T follicular helper cell (primary cell): ENCODE data around the gene EXOC7.
"Not testable (repeated sequence)": the region's sequence is repeated elsewhere in the genome, so short reads cannot be mapped to it uniquely, and the experiment has no call there.

Source experiments
- DNase-seq: peaks from one replicate; pipeline ENCODE4 v3.0.0-alpha.2; 2020; ENCODE audit warnings: low read depth

Gene EXOC7

DNA sequence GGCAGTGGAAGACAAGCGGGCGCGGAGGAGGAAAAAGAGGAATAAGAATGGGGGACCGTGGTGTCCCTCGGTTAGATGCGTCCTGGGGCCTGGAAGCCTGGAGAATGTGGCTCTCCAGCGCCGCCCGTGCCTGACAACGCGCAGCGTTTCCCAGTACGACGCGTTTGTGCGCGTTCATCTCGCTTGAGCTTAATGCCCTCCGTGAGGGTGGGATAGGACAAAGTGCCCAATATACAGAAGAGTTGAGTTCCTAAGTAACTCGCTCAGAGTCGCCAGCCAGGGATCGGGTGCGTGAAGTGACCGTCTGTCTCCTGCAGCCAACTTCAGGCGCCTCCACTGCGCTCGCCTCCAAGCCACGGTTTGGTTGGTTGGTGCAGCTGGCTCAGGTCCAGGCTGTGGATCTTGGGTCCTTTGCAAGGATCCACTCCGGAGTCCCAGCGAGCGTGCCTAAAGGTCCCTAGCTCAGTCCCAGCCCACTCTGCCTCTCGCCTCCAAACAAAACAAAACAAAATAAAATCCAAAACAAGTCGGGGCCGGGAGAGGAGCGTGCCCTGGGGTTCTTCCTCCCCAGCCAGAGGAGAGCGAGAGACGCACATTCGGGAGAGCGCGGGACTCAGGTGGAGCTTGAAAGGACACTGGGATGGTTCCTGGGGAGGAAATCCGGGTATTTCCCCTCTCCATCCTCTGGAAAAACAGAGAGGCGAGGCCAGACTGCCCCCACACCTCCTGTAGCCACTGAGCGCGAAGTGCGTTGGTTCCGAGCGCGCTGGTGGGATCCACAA, 28.0 kb downstream of the EXOC7 start:
- DNase-seq = no peak

DNA sequence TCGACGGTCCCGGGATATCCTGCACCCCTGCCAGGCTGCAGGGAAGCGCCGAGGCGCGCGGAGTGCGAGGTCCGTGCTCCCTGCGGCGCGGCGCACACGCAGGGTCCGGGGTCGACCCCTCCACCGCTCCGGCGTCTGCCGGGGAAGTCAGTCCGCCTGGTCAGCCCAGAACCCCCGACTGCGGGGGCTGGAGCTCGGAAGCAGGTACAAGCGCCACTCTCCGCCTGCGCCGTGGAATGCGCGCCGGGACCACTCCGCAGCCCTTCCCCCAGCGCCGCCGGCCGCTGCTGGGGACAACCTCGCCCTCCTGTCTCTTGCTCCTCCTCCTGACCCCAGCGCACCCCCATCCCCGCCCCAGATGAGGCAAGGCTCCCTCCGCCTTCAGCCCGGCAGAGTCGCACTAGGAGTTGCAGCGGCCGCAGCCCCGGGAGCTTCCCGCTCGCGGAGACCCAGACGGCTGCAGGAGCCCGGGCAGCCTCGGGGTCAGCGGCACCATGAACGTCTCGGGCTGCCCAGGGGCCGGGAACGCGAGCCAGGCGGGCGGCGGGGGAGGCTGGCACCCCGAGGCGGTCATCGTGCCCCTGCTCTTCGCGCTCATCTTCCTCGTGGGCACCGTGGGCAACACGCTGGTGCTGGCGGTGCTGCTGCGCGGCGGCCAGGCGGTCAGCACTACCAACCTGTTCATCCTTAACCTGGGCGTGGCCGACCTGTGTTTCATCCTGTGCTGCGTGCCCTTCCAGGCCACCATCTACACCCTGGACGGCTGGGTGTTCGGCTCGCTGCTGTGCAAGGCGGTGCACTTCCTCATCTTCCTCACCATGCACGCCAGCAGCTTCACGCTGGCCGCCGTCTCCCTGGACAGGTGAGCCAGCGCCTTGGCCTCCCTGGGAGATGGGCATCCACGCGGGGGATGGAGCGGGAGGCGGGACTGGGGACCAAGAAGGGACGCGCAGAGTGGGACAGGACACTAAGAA, 28.9 kb downstream of the EXOC7 start, which contains the start of gene GALR2:
TSS of gene GALR2 (plus strand) at position 392 of the 974 bp plus-strand sequence. CDS start at position 495, 103 bp downstream.
- no peak for DNase-seq

DNA sequence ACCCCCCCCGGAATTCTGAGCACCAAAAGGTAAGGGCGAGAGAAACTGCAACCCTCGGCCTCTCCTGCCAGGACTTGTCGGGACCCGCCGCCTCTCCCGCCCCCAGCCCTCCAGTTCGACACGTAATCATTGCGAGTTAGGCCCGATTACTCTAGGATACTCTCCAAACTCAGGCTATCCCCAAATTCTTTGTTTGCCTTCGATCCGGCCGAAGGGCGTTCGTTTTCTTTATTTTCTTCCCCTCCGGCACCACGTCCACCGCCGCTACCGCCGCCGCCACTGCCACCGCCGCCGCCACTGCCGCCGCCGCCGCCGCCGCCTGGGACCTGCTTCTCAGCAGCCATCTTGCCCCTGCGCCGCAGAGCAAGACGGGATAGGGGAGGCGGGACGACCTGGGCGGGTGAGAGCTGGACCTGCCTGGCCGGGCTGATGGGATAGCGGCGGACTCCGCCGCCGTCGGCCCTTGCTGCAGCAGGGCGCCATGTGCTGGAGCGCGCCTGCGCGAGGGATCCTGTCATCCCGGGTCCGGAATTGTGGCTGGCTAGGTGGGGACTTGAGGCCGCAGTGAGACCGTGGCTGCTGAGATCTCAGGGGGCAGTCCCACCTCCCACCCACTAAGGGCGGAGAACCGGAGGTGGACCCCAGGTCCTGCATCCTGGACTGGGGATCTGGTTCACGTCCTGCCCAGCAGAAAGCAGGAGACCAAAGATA, 31.3 kb downstream of the EXOC7 start, which contains the start of gene SRP68:
TSS of gene SRP68 (minus strand) at position 370 of the 711 bp plus-strand sequence. CDS start at position 344, 26 bp downstream.
- peak; percentile 65 for DNase-seq

DNA sequence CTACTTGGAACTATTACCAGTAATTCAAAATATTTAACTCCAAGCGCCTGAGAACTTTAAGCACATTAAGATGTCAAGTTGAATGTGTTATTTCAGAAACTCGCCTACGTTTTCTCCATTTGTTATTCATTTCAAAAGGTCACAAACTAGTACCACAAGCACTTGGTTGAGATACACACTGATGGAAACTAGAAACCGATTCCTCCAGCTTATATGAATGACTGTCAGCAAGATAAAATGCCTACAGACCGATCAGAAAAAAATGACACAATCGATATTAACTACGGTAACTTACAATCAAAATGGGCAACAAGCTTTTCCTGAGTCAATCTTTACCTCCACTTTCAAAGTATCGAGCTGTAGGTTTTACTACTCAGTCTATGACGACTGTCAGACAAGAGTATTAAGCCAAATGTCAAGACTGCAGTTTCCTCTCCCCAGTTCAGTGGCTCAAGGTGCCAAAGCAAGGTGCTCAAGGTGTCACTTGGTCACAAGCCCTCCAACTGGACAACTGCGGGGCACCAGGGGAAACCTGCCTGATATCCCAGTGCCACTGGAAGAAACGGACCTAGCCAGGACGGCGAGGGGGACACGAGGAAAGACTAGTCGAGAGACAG, 31.9 kb downstream of the EXOC7 start:
- no peak for DNase-seq

DNA sequence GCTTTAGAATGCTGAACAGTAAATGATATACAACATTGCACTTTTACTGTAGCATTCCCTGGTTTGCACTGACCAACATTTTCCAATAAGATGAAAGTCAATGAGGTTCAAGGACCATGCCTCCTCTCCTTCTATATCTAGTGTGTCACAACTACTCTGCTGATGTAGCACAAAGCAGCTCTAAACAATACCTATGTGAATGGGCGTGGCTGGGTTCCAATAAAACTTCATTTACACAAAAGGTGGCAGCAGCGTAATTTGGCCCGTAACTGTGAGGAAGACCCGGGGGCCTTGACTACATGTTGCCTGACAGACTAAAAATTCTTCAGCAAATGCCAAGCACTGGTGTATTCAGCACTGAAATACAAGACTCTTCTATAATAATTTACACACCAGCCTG, 37.8 kb downstream of the EXOC7 start:
- no peak for DNase-seq

DNA sequence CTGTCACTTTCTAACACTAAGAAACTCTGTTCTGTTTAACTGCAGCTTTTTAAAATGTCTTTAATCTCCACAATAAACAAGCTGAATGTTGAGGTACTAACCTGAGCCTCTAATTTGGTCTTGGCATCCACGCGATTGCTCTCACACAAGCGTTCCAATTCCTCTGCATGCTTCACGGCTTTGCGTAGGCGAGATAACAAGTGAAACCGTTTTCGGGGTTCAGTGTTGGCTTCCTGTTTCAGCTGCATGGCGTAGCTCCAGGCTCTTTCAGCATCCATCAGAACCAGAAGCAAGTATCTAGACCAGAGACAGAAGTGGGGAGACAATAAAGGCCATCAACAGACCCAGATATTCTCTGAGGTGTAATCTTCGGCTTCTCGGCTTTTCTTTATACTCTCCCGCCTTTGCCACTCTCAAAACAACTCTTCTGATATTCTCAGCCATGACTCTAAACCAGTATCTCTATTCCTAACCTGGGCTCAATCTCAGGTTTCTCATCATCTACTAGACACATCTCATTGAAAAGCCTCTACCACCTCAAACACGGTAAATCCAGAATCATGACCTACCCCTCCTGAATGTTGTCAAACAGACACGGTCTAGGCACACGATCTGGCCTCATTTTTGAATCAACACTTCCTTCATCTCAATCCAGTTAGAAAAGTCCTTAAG, 39.6 kb downstream of the EXOC7 start:
- DNase-seq = no peak

DNA sequence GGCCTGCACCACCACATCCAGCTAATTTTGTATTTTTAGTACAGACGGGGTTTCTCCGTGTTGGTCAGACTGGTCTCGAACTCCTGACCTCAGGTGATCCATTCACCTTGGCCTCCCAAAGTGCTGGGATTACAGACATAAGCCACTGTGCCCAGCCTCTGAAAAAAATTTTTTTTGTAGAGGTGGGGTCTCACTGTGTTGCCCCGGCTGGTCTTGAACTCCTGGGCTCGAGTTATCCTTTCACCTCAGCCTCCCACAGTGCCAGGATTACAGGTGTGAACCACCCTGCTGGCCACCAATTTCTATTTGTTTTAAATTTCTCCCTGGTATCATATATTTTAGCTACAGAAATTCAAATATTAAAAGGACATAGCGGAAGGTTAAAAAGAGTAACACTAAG, 45.3 kb downstream of the EXOC7 start:
- DNase-seq = not testable (repeated sequence)

DNA sequence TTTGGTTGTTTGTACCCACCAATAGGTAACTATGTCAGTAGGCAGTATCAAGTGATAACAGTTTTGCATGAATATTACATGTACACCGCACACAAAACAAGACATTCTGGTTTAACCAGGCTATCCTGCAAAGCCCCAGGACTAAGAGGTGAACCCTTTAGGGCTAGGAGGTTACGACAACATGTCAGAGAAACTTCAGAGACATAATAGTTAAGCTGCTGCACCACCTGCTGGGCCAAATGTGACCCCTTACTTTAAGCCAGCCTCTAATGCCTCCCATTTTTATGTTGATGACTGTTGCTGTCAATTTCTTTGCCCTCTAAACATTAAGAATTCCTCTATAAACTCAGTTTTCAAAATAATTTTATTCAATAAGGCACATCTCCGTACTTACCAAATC, 46.7 kb downstream of the EXOC7 start:
- no peak for DNase-seq

DNA sequence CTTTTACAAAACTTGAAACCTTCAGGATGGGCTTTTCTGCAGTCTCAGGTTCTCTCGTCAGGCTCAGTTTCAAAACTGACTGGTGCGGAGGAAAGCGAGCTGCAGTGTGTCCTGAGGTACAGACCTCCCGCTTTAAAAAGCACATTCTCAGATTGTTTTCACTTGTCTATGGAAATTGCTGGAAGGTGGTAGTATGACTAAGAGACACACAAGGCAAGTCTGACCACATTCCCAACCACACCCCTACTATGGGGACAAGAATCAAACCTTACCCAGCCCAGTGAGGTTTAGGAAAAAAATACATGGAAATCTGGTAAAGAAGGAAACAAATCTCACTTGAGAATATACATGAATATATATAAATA, 49.5 kb downstream of the EXOC7 start:
- DNase-seq = no peak

DNA sequence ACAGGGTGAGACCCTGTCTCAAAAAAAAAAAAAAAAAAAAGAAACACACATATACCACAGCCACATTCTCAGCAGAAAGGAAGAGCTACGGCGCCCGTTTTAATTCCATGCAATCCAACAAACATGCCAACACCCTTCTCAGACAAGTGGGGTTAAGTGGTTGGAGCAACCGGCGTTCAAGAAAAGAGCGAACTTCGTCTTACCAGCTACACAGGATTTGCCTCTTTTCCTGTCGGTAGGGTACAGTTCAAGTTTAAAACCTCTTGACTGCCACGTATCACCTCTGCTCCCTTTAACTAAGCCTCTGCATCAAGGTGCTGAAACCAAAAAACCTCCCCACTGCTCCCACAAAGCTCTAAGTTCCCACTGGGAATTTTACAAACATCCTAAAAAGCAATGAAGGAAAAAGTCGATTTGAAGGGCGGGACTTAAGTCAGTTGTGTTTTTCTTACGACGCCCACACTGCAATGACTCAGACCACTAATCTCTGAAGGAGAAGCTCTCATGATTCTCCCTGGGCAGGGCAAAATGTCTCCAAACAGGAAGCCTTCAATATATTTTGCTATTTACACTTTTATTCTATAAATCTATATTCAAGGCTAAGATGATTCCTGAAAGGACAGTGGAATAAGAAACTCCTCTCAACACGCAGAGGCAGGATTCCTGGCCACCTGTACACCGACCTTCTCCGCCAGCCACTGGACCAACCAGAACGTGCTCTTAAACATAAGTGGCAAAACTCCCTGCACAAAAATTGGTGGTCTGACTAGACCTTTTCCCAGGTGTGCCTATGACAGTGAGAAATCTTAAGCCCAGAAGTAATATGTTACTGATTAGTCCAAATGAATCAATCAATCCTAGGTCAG, 50.1 kb downstream of the EXOC7 start:
- no peak for DNase-seq

DNA sequence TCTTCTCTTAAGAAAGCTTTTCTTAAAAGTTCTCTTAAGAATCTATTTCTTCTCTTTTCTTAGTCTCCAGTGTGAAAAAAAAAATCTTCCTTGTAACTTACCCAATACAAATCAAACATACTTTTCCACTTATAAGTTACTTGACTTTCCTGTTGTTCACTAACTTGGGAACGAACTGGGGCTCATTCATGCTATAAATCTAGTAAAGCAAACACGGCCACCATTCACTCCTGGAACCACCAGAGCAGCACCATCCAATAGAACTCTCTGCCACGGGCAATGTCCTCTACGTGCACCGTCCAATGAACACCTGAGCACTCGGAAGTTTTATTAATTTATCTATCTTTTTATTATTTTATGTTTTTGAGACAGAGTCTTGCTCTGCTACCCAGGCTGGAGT, 52.0 kb downstream of the EXOC7 start:
- no peak for DNase-seq

DNA sequence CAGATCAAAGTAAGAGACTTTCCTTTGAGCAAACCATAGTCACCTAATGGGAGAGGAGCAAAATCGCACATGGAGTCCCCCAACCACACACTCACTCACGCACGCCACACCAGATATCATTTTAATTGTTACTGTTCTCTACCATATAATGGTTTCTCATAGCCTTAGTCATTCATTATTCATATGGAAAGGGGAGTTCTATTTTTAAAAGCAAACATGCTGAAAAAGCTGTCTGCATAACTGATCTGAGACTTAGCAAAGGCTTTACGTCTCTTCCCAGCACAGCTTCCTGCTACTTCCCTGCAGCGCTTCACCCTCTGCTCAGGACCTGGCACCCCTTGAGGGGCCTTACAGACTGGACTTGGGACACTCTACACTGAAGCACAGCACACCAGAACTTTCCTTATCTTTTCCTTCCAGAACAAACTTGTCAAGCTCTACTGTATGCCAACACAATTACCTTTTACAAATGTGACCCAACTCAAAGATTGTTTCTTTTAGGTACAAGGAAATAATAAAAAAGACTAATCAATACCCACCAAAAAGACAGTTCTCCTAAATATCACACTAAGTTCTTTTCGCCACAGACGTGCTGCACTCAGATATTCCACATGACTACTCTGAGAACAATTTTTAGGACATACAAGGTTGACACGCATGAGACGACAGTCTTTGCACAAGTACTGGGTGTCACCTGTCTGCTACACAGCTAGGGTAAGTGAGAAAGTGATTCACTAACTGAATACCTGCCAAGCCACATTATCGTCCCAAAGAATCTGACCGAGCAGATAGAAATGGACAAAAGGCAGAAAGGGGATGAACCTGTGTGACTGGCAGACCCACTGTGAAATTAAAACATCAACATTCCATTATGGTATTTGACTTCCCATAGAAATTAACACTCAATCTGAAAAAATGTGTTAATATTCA, 52.8 kb downstream of the EXOC7 start:
- no peak for DNase-seq

DNA sequence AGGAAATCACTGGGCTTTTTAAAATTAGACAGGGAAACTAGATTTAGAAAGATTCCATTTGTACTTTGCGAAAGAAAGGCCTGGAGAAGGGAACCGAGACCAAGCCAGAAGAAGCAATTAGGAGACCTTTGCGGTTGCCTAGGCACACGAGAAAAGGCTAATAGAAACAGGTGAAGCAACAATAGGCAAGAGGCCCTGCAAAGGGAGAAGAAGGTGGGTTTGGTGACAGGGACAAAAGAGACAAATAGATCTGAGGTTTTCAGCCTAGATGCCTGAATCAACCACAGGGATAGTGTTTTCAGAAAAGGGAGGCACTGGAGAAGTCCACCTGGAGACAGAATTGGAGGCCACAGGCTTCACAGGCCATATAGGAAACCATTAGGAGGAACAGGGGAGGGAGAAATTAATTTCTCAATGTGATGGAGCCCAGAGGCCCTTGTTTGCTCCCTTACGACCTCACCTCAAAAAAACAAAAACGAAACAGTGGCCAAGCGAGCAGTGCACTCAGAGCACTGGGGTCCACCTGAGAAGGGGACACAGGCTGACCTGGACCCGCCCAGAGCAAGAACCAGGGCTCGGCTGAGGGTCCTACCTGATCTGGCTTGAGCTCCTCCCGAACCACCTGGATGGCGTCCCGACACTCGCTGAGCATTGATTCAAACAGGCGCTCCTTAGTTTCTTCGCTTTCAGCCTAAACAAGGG, 53.6 kb downstream of the EXOC7 start:
- DNase-seq = no peak

DNA sequence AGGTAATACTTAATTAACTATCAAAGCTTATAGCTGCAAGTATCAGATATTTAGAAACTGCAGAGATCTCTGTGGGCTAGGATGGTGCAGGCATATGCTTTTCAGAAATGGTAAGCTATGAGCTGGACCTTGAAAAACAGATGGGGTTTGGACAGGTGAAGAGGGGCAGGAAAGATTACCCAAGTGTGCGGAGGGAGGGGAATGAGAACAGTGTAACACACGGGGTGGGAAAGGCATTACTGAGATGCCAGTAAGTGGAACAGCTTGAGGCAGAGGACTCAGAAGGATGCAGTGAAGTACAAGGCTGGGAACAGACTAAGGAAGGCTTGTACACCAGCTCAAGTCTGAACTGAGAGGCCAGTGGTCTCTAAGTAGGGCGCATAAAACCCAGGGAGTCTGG, 54.3 kb downstream of the EXOC7 start:
- DNase-seq = no peak

DNA sequence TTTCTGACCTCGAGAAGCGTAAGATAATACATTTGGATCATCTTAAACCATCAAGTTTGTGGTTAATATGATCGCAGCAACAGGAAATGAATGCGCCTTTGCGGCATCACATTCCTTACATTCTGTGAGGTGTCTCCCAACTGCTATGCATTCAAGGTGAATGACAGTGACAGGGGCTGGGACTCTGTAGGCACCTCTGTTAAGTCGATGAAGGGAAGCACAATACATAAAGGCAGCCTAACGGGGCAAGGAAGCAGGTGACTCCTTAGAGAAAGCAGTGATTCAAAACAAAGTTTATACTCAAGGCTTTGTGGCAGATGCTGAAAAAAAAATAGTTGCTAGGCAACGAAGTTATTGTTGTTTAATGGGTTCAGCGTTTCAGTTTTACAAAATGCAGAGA, 54.9 kb downstream of the EXOC7 start:
- no peak for DNase-seq

DNA sequence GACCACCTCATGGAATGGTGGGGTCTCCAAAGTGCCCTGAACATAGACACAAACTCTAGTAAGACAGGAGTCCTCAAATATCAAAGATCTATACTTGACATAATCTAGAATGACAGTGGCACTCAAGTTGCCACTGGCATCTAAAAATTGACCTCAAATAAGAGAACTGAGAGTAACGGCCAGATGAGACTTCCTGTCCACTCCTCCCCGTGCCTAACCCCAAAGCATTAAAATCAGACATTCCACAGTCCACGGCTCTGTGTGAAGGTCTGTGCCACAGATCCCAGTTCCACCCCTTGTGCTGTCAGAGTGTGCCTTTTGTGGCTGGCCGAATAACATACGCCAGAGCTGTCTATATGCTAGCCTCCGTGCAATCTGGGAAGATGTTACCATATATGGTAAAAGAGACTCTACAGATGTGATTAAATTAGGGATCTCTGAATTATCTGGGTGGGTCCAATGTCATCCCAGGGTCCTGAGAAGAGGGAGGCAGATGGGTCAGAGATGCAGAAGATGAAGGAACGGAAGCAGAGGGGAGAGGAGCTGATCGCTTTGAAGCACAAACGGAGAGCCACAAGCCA, 55.5 kb downstream of the EXOC7 start:
- no peak for DNase-seq

DNA sequence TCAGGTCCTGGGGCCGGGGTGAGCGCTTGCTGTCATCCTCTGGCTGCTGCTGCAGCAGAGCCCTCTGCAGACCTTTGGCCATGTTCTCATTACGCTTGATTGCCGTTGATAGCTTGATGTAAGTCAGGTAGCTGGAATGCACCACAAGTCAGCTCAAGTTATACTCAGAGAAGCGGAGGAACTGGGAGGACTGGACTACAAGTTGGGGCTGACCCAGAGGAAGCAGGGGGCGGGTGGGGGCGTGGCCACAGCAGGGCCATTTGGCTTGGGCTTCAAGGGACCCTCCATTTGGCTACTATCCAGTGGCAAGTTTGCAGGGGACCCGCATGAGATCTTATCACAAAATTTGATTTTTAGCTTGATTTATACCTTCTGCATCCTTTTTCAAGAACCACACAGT, 57.5 kb downstream of the EXOC7 start:
- DNase-seq = no peak

DNA sequence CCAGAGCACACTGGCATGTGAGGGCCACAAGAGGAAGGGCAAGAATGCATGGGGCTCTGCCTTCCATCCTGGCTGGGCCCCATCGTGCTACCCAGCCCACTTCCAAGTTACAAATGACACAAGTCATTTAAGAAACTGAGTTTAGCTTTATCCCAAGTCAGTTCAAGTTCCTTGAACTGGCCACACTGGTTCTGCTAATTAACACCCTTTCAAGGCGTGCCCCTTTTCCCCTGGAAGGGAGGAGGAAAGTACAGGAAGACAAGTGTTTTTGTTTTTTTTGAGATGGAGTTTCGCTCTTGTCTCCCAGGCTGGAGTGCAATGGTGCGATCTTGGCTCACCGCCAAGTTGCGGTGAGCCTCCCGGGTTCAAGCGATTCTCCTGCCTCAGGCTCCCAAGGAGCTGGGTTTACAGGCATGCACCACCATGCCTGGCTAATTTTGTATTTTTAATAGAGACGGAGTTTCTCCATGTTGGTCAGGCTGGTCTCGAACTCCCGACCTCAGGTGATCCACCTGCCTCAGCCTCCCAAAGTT, 59.0 kb downstream of the EXOC7 start:
- DNase-seq = not testable (repeated sequence)
